ENCODE results near the gene SIK3. TPM values are rescaled to one million over a fixed set of nuclear protein-coding genes. Genes with fewer than 3 reads are reported as not detected.

SIK3 gene
- total RNA-seq, 2 experiments from 2014 or later = 36.4 to 43.0 TPM

DNA sequence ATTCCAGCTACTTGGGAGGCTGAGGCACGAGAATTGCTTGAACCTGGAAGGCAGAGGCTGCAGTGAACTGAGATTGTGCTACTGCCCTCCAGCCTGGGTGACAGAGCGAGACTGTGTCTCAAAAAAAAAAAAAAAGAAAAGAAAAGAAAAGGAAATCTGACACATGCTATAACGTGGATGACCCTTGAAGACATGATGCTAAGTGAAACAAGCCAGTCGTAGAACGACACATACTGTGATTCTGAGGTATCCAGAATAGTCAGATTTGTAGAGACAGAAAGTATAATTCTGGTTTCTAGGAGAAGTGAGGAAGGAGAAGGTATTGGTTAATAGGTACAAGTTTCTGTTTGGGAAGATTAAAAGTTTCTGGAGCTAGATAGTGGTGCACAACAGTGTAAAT is 299.9 kb downstream of the SIK3 start:
- Mint-ChIP-seq H3K9me3 (no peaks in the 10 kb centered on the region), H3K4me1 (no peaks in the 10 kb centered on the region), H3K27me3 (peaks cover 23% of the 10 kb centered on the region), H3K36me3 (ENCODE audit: low read depth) (peaks cover 5% of the 10 kb centered on the region), H3K27ac (no peak overlapping the region), H3K4me3 (no peak overlapping the region)
- ChIA-PET POLR2A (no interaction called here), CTCF (interaction anchor here (1.2 to 2.9 kb wide), 2 partner anchors 38 to 39 kb away, joined by 3 to 10 read pairs; no protein-coding TSS in a partner anchor)
- DNase-seq = no peak

DNA sequence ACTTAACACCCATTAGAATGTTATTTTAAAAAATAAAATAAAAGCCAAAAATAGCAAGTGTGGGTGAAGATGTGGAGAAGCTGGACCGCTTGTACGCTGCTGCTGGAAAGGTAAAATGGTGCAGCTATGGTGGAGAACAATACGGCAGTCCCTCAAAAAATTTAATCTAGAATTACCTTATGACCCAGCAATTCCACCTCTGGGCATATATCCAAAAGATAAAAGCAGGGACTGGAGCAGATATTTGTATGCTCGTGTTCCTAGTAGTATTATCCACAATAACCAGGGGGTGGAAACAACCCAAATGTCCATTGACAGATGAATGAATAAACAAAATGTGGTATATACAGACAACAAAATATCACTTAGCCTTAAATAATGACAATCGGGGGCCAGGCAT is 300.4 kb downstream of the SIK3 start:
- peaks cover 5% of the 10 kb centered on the region for H3K36me3 Mint-ChIP-seq (ENCODE audit: low read depth)
- H3K9me3 Mint-ChIP-seq = no peaks in the 10 kb centered on the region
- POLR2A ChIA-PET = no interaction called here
- no peak for DNase-seq
- H3K27me3 Mint-ChIP-seq = peaks cover 22% of the 10 kb centered on the region
- CTCF ChIA-PET = interaction anchor here (1.2 kb wide), 1 partner anchor 40 kb away, joined by 3 read pairs; no protein-coding TSS in a partner anchor
- H3K4me3 Mint-ChIP-seq = no peak overlapping the region
- no peaks in the 10 kb centered on the region for H3K4me1 Mint-ChIP-seq
- no peak overlapping the region for H3K27ac Mint-ChIP-seq

DNA sequence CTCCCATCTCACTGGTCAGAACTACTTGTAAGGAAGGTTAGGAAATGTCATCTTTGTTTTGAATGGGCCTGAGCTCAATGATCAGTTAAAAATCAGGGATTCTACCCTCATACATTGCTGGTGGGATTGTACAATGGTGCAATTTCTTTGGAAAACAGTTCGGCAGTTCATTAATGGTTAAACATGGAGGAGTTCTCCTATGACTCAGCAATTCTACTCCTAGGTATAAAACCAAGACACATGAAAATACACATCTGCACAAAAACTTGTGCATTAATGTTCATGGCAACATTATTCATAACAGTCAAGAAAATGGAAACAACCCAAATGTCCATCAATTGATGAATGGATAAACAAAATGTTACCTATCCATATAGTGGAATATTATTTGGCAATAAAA is 301.7 kb downstream of the SIK3 start:
- H3K4me3 Mint-ChIP-seq = no peak overlapping the region
- peaks cover 19% of the 10 kb centered on the region for H3K27me3 Mint-ChIP-seq
- H3K27ac Mint-ChIP-seq = no peak overlapping the region
- no peaks in the 10 kb centered on the region for H3K9me3 Mint-ChIP-seq
- ChIA-PET CTCF (no interaction called here), POLR2A (interaction anchor here (1.0 kb wide), 1 partner anchor 9 kb away, joined by 3 read pairs; the partner anchor contains the start of gene ZPR1)
- H3K36me3 Mint-ChIP-seq (ENCODE audit: low read depth) = peaks cover 5% of the 10 kb centered on the region
- DNase-seq = no peak
- H3K4me1 Mint-ChIP-seq = no peaks in the 10 kb centered on the region

DNA sequence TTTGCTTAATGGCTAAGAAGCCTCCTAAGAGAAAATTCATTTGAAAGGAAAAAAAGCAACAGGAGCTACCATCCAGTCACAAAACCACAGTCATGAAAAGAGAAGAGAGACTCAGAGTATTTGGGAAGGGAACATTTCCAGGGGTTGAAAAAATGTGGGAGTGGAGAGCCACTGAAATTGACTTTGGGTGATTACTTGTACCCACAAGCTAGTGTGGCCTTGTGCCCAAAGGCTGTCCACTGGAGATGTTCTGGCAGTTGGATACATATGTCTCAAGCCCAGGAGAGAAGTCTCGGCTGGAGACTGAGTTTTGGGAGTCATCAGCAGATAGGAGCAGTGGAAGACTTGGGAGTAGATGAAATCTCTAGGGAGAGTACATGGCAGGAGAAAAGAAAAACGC is 303.4 kb downstream of the SIK3 start:
- Mint-ChIP-seq H3K9me3 (no peaks in the 10 kb centered on the region), H3K36me3 (ENCODE audit: low read depth) (peaks cover 5% of the 10 kb centered on the region), H3K4me3 (no peak overlapping the region), H3K27ac (no peak overlapping the region), H3K27me3 (peaks cover 17% of the 10 kb centered on the region), H3K4me1 (peaks cover 5% of the 10 kb centered on the region)
- ChIA-PET CTCF (interaction anchor here (0.6 to 9.6 kb wide), 3 partner anchors 40 to 344 kb away, joined by 3 to 158 read pairs (median 84); partner anchors contain the start of gene APOA1), POLR2A (interaction anchor here (0.7 kb wide), 1 partner anchor 21 kb away, joined by 3 read pairs; no protein-coding TSS in a partner anchor)
- DNase-seq = no peak

DNA sequence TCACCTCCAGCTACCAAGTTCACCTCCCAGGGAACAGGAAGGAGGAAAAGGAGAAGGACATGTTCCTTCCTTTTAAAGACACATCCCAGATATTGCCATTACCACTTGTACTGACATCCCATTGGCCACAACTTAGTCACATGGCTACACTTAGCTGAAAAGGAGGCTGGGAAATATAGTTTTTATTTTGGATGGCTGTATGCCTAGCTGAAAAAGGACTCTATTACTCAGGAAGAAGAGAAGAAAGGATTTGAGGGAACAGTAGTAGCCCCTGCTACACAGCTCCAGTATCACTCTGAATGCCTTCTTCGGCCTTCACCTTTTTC is 304.5 kb downstream of the SIK3 start:
- H3K36me3 Mint-ChIP-seq (ENCODE audit: low read depth) = peaks cover 5% of the 10 kb centered on the region
- H3K4me1 Mint-ChIP-seq = peaks cover 5% of the 10 kb centered on the region
- no peaks in the 10 kb centered on the region for H3K9me3 Mint-ChIP-seq
- peaks cover 12% of the 10 kb centered on the region for H3K27me3 Mint-ChIP-seq
- H3K4me3 Mint-ChIP-seq = no peak overlapping the region
- ChIA-PET CTCF (interaction anchor here (0.6 to 9.6 kb wide), 4 partner anchors 23 to 313 kb away, joined by 3 to 158 read pairs (median 46); partner anchors contain the start of gene APOA1), POLR2A (interaction anchor here (0.6 to 1.6 kb wide), 2 partner anchors 57 to 60 kb away, joined by 3 to 4 read pairs; no protein-coding TSS in a partner anchor)
- no peak for DNase-seq
- no peak overlapping the region for H3K27ac Mint-ChIP-seq

Other genes with a start within 250 kb of the SIK3 start
- 10 to 100 TPM; 60.1 to 62.8 TPM for gene PAFAH1B2, start 45.9 kb upstream of the SIK3 start, total RNA-seq
- gene SIDT2, start 80.3 kb upstream of the SIK3 start, total RNA-seq = 10 to 100 TPM; 38.1 to 42.9 TPM
- 1 to 10 TPM; 5.2 to 5.8 TPM for gene TAGLN, start 100.9 kb upstream of the SIK3 start, total RNA-seq
- 100 to 1,000 TPM; 181 to 182 TPM for gene PCSK7, start 133.6 kb upstream of the SIK3 start, total RNA-seq
- 10 to 100 TPM; 23.1 to 23.6 TPM for gene RNF214, start 134.2 kb upstream of the SIK3 start, total RNA-seq
- gene BACE1-AS, start 192.9 kb upstream of the SIK3 start, total RNA-seq = 1 to 10 TPM; 4.9 to 5.6 TPM
- under 1 TPM; 0.75 to 0.96 TPM for gene BACE1, start 217.8 kb upstream of the SIK3 start, total RNA-seq
- 10 to 100 TPM; 41.4 to 45.6 TPM for gene CEP164, start 229.4 kb upstream of the SIK3 start, total RNA-seq